ENCODE results near the gene MOB3C.

Gene MOB3C

DNA sequence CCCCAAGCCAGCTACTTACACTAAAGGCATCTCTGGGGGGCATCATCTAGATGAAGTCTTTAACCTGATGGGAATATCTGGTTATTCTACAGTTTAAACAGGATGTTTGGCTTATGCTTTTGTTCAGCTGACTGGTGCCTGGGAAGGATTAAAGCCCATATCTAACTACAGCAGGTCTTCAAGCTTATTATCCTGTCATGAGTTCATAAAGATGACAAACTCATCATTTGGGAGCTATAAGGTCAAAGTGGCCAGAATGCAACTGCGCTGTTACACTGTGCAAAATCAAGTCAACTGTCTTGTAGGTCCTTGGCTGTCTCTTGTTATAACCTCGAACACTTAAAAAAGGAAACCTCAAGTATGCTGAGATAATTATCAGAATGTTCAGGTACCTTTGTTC is 18.6 kb upstream of the MOB3C start:
- DNase-seq (ENCODE audit: low spot score) = no peak
- TF ChIP-seq, protein P1, sequence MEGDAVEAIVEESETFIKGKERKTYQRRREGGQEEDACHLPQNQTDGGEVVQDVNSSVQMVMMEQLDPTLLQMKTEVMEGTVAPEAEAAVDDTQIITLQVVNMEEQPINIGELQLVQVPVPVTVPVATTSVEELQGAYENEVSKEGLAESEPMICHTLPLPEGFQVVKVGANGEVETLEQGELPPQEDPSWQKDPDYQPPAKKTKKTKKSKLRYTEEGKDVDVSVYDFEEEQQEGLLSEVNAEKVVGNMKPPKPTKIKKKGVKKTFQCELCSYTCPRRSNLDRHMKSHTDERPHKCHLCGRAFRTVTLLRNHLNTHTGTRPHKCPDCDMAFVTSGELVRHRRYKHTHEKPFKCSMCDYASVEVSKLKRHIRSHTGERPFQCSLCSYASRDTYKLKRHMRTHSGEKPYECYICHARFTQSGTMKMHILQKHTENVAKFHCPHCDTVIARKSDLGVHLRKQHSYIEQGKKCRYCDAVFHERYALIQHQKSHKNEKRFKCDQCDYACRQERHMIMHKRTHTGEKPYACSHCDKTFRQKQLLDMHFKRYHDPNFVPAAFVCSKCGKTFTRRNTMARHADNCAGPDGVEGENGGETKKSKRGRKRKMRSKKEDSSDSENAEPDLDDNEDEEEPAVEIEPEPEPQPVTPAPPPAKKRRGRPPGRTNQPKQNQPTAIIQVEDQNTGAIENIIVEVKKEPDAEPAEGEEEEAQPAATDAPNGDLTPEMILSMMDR (IDR thresholded peaks at IDR 0.05; ENCODE audit: extremely low read depth, missing control alignments) = no peak

DNA sequence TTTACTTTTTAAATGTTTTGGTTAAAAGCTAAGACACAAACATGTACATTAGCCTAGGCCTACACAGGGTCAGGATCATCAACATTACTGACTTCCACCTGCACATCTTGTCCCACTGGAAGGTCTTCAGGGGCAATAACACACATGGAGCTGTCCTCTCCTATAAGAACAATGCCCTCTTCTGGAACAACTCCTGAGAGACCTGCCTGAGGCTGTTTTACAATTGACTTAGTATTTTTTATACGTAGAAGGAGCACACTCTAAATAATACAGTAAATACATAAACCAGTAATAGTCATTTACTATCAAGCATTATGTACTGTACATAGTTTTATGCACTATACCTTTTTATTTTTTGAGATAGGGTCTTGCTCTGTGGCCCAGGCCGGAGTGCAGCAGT is 14.1 kb upstream of the MOB3C start:
- DNase-seq (ENCODE audit: low spot score) = no peak
- TF ChIP-seq, protein P1 (IDR thresholded peaks at IDR 0.05; ENCODE audit: extremely low read depth, missing control alignments) = no peak

DNA sequence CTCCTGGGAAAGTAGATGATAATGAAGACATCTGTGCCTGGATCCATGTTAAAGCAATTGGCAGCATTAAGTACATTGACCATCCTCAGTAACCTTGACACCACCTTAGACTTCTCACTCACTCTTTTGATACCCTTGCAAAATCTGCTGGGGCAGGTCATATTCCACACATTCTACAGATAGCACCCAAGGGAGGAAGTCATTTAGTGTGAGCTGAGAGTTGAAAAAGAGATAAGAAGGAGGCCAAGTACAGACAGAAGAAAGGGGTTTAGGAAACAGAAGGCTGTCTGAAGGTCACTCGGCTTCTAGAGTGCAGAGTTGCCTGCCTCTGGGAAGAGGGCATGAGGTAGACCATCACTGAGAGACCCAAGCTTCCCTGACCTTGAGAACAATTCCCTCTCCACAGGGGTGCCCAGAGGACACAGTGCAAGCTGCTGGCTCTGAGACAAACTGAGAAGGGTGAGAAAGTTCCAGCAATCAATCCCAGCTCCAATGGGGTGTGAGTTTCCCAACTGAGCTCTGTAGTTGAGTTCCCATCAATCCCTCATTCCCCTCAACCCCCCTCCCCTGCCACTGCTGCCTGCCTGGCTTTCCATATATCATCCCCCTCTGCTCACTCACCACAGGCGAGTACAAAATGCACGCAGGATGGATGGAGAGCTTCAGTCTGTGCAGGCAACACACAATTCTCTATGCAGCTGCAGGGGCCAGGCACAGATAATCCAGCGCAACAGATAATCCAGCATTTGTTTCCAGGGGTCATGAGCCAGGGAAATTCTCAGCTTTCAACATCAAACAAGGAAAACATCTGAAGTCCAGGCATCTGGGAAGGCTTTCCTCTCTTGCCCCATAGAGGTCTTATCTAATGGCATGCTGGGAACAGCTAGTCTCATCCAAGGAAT is 7.4 kb upstream of the MOB3C start:
- TF ChIP-seq, protein P1 (IDR thresholded peaks at IDR 0.05; ENCODE audit: extremely low read depth, missing control alignments) = no peak
- no peak for DNase-seq (ENCODE audit: low spot score)

DNA sequence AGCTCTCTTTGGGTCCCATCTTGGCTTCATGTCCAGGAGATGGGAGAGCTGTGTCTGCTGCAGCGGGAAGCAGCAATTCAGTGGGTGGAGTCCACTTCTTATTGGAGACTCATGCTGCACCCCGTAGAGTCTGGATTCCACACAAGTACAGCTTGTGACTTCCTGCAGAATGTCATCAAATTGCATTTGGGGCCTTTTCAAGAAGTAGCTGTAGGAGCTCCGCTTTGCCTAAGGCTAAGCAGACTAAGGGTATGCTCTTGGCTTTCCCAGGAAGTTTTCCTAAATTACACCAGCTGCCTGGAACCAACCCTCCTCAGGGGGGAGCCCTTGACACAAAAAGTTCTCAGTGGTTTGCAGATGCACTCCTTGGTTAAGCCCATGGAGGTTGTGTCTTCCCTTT is 5.7 kb upstream of the MOB3C start:
- TF ChIP-seq, protein P1 (IDR thresholded peaks at IDR 0.05; ENCODE audit: extremely low read depth, missing control alignments) = peak; percentile 23
- peak; percentile 35 for DNase-seq (ENCODE audit: low spot score)

DNA sequence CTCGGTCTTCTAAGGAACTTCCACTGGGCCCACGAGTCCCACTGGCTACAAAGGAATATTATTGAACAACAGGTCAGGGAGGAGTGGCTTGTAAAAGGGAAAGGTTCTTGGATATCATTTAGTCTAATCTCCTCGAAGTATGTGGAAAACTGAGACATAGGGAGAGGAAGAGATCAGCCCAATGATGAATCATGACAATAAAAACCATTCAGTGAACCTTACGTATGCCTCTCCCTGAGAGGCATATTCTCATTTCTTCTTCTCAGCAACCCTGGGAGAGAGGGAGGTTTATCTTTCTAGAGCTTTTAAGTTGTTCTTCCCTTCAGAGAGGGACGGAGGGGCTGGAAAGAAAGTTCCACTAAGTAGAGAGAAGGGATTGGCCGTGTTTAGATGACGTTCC is 5.3 kb upstream of the MOB3C start:
- DNase-seq (ENCODE audit: low spot score) = no peak
- TF ChIP-seq, protein P1 (IDR thresholded peaks at IDR 0.05; ENCODE audit: extremely low read depth, missing control alignments) = no peak

DNA sequence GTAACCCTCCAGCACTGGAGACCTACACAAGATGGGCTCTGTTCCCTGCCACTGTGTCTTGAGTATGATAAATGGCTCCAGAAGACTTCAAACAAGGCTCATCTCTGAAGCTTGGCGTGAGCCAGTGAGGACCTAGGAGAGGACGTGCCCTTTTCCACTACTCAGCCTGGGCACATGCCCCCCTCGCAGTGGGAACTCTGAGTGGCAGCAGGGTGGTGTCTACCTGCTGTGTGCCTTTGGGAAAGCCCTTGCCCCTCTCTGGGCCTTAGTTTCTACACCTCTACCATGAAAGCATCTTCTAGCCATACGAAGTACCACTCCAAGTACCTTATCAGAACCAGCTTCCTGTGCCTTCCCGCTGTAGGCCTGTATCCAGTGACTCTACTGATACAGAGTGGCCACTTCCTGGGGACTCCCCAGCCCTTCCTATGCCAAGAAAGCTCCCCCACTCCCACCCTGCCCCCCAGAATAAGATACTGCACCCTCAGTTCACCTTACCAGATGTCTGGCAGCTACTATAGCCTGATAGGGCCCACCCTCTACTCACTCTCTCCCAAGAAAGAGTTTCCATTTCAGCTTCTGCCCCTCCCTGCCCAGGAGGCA is 3.1 kb upstream of the MOB3C start:
- TF ChIP-seq, protein P1 (IDR thresholded peaks at IDR 0.05; ENCODE audit: extremely low read depth, missing control alignments) = no peak
- DNase-seq (ENCODE audit: low spot score) = no peak

DNA sequence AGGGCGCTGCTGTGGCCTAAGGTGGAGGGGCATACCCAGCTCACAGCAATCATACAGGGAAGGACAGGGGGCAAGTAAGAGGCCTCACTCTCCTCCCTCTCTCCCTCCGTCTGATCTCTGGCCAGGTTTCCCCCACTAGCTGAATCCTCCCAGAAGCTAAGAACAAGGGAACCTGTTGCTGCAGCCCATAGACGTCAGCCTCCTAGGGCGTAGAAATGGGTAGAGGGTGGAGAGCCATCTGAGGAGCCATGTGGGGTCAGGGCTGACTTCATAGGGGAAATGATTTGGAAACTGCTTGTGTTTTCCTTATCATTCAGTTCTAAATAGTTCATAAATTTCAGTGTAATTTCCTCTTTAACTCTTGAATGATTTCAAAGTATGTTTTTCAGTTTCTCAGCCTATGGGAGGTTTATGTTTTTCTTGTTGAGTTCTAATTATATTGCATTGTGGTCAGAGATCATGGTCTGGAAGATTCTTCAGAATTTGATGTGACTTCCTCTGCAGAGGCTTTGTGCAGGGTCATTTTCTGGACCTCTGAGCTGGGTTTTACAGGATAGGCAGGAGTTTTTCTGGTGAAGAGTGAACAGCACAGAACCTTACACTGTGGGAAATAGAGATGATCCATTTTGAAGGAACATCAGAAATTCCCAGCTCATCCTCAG is 2.3 kb upstream of the MOB3C start:
- DNase-seq (ENCODE audit: low spot score) = no peak

More for the DNA sequence above, 2.3 kb upstream of the MOB3C start:
- TF ChIP-seq, protein P1 (IDR thresholded peaks at IDR 0.05; ENCODE audit: extremely low read depth, missing control alignments) = no peak
